HS-27A (cell line): ENCODE data around the gene STRIP1.
"Not testable (repeated sequence)": the region's sequence is repeated elsewhere in the genome, so short reads cannot be mapped to it uniquely, and the experiment has no call there.

Experiments
- DNase-seq: peaks from one replicate; pipeline ENCODE4 v3.0.0-alpha.2; 2012; ENCODE audit warnings: low read depth, missing footprints

Gene STRIP1

DNA sequence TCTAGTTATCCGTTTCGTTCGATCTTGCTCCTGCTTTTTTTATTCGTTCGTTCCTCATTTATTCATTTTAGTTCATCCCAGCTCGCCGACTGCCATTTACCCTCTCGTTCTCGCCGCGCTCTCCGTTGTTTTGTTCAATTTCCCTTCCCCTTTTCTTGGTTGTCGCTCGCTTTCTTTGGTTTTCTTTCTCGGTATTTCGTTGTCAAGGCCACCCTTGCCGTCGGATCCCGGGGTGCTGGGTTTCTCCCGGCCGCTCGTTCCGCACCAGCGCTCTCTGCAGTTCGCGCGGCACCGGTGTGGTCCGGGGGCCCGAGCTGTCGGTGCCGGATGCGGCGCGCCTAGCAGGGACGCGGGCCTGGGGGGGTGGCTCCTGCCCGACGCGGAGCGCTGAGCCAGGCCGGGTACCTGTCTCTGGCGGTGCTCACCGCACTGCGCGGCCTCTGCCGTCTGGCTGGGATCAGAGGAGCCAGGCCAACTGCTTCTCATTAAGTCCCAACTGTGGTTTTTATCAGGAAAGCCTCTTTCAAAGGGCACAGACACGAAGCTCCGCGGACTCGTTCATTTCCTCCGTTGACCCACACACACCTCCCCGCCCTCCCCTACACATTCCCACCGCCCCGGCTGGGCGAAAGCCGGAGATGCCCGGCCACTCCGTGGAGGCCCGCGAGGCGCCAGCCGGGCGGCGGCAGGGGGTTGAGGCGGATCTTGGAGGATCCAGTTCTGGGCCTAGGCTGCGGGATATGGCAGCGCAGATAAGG is 34.4 kb downstream of the STRIP1 start:
- DNase-seq: no peak

DNA sequence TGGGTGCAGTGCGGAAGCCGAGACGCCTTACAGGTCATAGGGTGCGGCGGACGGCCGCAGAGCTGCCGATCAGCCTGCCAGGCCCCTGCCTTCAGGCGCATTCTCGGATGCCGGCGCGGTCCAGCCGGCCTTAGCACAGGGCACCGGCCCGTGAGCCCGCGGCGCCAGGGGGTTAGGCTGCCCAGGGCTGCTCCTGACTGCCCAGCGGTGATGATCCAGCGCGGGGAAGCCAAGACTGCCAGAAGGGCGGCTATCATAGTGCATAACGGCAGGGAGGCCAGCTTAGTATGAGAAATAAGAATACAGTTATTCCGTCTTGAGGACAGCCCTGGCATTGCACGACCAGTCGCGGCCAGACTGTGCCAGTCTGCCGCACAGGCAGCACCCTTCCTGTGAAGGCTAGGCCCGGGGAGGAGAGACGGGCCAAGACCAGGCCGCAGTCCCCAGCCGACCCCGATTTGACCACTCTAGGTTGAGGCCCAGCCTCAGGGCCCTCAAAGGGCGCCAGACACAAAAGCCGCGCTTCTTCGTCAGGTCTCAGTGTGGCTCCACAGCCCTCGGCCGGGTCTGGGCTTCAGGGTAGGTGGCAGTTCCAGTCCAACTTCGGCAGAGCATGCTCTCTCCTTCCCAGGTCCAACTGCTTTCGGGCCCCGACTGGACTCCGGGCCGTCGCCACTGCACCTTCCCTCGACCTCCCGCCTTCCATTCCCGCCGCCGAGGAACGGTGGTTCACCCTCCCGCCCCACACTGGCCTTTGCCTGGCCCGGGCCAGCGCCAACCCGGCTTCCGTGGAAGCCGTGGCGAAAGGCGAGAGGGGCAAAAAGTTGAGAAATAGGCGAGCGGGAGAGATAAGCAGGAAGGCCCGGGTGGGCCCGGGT is 35.2 kb downstream of the STRIP1 start:
- DNase-seq: no peak

DNA sequence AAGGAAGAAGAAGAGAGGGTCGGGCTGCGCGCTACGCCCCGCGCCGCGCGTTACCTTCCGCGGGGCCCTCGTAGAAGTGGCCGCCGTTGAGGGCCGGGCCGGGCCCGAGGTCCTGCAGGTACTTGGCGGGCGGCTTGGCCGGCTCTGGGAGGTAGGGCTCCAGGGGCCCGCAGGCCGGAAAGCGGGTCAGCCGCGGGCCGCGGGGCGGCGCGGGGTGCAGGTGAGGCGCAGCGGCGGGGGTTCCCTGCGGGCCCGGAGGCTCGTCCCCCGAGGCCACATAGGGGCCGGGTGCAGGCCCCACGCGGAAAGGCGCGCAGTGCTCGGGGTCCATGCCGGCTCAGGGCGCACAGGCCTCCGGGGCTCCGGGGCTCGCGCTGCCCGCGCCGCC is 35.9 kb downstream of the STRIP1 start:
- DNase-seq: no peak

DNA sequence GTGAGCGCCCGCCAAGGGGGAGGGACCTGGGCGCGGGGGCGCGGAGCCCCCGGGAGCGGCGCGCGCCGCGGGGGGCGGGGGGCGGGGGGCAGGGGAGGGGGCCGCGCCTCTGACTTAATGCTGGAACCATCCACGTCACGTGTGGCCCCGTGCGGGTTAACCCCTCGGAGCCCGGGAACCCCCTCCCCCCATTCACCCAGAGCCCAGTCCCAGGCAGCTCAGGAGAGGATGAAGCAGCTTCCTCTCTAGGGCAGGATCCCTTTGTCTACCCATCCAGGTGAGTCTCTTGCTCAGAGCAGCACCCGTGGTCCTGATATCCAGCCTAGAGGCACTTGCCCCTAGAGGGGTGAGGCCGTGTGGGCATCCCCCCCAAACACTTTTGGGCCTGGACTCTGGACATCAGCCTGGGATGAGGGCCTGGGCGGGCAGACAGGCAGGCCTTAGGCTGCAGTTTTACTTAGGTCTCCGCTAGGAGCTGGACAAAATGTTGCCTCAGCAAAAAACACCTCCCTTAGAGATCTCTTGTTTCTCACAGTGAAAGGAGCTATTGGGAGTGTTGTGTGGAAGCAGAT is 36.3 kb downstream of the STRIP1 start, which contains the start of gene ALX3:
ALX3 (minus strand) TSS at position 2 of the 572 bp plus-strand sequence. CDS start 60 bp downstream, outside the sequence.
- no peak for DNase-seq

DNA sequence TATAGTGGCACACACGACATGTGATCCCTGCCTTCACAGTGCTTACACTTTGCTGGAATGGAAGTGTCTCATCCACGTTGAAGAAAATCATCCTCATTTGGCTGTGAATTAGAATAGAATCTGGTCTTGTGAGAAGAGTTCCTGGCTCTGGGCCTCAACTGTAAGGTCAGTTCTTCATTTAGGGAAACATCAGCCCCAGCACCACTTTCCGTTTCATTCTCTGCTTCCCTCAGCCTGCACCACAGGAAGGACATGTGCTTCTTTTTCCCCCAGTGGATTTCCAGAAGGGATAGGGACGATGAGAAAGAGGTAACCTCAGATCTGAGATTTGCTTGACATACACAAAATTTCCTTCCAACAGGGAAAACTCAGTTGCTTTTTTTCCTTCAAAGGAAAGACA is 39.7 kb downstream of the STRIP1 start:
- no peak for DNase-seq

DNA sequence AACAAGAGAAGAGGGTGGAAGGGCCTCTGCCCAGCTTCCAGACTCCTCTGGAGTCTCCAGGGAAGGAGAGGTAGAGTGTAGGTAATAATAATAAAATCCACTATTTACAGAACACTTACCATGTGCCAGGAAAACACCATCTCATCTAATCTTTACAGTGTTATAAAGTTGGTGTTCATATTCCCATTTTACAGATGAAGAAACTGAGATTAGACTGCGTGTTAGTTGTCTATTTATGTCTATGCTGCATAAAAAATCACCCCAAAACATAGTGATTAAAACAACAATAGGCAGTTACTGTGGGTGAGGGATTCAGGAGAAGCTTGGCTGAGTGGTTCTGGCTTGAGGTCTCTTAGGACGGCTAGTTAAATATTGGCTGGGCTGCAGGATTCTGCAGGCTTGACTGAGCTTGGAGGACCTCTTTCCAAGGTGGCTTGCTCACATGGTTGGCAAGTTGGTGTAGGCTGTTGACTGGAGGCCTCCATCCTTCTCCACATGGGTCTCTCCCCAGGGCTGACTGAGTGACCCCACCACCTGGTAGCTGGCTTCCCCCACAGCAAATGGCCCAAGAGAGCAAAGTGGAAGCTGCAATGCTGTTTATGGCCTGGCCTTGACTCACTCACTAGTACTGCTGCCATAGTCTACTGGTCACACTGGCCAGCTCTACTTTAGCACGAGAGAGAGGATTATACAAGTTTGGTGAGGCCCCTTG is 42.5 kb downstream of the STRIP1 start:
- no peak for DNase-seq

DNA sequence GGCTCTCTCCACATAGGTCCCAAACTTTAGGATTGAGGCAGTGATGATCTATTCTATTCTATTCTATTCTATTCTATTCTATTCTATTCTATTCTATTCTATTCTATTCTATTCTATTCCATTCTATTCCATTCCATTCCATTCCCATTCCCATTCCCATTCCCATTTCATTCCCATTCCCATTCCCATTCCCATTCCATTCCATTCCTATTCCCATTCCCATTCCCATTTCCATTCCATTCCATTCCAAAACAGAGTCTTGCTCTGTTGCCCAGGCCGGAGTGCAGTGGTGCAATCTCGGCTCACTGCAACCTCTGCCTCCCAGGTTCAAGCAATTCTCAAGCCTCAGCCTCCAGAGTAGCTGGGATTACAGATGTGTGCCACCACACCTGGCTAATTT is 45.6 kb downstream of the STRIP1 start:
- DNase-seq: not testable (repeated sequence)

DNA sequence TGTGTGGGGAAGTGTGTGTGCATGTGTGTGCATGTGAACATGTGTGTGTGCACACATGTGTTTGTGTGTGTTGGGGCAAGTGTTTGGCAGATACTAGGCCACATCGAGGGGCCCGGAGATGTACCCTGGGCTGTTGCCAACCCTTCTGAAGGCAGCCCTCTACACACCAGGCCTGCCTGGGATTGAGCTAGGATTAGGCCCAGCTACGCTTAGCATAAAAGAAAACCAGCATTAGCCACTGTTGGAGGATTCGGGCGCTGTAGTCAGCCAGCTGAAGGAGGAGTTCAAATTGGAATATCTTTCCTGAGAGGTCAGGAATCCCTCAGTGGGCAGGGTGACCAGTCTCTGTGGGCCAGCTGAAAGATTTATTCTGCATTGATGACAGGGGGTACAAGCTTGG is 46.6 kb downstream of the STRIP1 start:
- no peak for DNase-seq

DNA sequence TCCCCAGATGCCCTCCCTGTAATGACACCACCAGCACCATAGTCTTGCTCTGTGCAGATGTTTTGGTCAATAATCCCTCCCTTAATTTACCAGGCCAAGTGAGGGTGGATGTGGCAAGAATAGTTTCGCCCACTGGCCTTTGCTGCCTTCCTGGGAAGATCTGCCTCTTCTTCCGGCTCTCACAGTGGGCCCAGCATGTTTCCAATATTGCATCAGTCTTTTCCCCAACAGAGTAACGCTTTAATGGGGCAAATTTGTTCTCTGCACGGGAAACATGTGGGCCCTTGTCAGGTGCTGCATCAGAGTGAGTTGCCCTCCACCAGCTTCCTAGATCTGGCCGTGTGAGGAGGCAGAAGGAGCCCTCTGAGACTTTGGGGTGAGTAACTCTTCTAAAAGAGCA is 48.1 kb downstream of the STRIP1 start:
- DNase-seq: no peak

DNA sequence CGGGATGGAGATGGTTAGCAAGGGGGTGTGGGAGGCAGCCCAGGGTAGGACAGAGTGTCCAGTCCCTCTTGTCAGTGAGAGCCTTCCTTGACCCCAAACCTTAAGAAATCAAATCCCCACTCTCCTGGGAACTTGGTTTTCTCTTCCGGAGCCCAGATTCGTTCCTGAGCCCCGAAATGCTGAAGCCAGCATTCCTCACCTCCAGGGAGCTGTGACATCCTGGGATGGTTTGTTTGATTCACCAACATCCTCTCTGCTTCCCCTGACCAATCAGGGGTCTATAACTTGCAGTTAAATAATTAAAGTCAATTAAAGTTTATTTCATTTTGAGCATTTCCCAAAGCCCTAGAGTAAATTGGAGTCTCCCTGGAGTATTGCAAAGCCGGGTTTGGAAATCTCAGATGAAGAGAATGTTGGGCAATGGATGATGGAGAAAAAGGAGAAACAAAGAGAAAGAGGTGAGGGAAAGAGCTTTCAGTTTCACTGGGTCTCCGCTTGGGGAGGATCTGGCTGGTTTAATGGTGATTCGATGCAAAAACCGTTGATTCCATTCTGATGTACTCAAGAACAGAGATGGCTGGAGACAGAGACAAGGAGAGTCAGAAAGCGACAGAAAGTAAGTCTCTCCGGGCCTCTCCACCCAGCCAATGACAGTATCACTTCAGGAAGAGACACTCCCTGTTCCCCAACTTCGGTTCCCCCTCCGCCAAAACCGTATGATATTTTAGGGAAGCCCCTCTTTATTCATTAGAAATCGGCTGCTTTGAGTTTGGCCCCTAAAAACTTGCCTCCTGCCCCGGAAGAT is 48.8 kb downstream of the STRIP1 start:
- no peak for DNase-seq

DNA sequence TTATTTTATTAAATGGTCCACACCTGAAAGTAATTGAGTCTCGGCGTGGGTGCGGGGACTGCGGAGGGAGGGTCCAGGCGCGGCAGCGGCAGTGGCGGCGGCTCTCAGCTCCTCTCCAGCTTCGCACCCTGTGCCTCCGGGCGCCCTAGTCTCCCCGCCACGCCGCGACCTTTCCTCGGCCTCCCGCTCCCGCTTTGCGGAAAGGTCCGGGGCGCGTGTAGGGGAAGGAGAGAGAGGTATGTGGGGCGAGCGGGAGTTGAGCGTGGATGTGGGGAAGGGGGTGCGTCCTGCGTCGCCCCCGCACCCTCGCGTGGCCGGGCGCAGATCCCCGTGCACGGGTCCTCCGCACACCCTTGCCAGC is 49.4 kb downstream of the STRIP1 start:
- no peak for DNase-seq

DNA sequence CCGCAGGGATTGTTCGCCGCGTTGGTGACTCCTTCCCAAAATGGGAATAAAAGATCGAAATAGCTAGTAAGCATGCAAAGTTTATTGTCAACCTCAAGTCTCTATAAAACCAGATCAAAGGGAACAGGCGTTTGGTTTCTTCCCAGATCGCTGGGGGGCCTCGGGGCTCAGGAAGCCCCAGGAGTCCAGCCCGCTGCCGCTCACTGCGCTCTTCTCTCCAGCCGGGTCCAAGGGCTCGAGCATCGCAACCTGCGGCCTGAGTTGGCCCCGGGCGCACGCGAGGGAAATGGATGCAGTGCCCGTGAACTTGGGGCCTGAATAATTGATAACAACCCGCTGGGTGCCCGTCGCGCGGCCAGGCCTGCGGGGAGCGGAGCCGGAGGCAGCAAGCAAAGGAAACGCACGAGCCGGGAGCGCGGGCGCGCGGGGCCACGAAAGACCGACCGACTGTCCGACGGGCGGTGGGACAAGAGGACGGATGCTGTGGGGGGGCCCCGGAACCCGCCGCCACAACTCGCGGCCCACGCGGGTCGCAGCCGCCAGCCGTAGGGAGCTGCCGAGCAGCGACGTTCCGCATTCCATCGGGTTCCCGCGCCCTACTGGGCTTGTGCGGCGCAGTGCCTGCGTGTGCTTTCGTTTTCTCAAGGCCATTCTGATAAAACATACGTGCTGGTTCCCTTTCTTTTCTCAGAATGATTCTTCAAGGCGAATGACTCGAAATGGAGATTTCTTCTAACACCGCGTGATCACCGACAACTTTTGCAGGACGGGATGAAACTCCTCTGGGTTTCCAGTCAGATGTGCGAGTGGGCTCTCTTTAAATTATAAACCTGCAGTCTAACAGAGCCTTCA is 50.0 kb downstream of the STRIP1 start:
- no peak for DNase-seq

DNA sequence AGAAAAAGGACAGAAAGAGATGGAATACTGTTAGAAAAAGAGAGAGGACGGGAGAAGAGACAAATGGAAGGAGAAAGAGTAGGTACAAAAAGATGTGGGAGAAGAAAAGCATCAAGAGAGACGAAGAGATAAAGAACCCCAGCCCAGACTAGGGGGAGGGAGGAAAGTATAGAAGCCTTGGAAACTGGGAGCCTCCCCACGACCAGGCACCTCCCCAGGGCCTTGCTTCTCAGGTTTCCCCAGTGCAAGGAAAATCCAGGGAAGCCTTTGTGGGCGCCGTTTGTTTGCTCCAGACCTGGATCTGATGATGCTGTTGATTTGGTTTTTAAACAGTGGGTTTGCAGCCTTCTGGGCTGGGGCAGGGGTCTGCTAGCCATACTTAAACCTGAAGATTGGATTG is 51.2 kb downstream of the STRIP1 start:
- no peak for DNase-seq

DNA sequence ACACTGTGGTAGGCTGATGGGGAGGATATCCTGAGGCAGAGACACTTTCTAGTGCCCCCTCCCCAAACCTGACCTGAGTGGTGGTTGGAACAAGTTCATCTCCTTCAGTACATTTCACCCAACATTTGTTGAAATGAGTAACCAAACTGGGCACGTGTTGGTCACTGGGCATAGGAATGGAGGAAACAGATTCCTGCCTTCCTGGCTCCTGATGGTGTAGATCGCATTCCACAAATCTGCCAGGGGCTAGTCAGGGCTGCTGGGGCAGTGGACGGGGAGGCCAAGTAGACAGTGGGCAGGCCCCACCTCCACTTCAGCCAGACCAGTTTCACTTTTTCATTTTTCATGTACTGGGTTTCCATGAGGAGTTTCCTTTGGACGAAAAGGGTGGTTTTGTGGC is 52.5 kb downstream of the STRIP1 start:
- no peak for DNase-seq

DNA sequence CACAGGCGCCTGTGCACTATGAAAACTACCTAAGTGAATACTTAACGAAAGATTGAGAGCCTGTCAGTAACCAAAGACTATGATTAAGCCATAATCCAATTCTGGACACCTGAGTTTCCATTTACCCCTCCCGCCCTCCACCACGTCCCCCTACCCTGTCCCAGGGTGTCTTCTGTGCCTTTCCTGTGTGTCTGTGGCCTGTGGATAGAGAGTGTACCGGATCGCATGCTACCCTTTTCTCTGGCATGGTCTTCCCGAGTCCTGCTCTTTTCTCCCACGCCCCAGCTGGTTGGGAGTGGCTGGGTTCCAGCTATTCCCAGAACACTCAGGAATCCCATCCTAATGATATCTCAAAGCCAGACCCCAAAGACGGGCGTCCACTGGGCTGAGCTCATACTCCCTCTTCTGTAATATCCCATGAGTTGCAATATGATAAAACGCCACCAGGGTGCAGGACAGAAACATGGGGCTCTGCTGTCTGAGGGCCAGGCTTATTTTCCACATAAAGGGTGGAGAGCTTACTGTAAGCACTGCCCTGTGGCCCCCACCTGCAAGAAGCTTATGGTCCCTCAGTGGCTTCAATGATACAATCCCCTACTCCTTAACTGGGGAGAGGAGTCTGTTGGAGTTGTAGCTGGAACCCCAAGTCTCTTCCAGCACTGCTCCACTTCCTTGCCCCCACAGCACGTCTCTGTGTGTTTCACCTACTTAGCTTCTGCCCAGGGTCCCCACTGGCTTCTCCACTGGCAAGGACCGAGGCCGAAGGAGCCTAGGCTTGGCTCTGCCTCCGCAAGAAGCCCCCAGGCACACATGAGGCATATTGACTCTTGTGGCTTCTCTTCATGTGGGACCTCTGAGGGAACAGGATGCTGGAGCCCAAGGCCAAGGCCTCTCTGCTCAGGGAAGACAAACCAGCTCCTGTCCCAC is 53.7 kb downstream of the STRIP1 start:
- DNase-seq: no peak

DNA sequence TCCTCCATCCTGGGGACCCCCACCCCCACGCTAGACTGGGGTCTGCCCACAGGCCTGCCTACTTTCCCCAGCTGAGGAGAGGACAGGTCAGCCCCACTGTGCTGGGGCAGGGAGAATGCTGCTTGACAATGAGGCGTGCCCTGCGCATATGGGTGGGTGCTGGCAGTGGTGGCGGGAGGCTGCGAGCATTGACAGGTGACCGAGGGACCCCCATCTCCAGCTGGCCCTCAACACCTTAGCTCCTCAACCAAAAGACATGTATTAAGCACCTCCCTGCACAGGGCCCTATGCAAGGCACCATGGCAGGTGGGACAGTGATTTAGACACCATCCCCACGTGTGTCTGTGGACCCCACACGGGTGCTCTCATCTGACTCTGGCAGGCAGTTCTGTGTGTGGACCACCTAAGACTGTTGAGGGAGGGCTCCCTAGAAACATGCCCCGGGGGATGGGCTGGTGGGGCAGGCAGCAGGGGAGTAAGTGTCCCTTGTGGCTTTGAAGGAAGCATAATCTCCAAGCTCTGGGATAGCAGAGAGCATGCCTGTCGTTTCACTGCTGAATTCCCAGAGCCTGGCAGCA is 54.4 kb downstream of the STRIP1 start:
- DNase-seq: no peak

DNA sequence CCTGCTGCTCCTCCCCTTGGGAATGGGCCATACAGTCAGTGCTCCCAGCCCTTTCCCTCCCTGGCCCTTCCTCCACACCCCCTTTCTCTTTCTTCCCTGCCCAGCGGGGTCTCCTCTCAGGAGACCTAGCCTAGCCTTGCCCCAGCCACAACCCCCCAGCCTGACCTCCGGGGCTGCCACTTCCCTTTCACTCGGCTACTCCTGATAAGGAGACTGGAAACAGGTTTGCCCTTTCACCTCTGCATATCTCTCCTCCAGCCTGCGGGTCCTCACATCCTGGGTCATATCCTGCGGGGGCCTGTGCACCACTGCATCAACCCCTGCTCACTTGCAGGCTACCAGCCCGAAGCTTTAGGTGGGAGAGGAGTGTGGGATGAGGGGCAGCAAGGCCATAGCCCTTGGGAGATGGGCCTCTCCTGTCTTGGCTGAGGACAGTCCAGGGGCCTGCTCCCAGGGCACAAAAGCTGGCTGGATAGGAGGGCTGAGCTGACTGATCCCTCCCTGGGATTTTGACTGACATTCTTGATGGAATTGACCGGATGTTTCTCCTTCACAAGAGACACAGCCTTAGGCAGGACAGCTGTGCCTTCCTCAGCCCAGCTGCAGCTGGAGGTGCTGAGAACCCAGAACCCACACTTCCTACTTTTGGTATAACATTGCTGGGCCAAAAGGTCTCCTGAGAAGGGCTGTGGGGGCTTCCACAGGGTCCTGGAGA is 55.3 kb downstream of the STRIP1 start:
- DNase-seq: no peak

DNA sequence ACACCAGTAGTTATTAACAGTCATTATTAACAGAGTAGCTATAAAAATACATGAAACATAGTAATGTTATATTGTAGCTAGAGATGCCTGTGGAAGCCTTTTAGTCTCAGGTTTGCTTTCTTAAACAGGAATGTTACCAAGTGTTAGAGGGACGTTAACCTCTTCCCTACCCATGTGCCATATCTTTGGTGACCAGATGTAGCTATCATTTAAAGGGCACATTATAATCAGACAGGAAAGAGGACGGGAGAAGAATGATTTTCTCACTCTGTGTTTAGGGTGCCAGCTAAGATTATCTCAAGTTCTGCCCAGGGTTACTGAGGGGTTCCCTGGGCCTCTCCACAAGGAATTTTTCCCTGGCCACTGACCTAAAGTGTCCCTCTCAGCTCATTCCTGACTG is 57.0 kb downstream of the STRIP1 start:
- no peak for DNase-seq
